Choroid plexus epithelial cell (primary cell): ENCODE measurements around the gene NRDC.
A peak's percentile ranks its signal among the peaks of the same experiment; 100 is the strongest.

Experiments used
- DNase-seq: peaks from one replicate; pipeline ENCODE4 v3.0.0-alpha.2; 2010; ENCODE audit warnings: low read depth
- H3K4me3 ChIP-seq: 2 replicates; pipeline ENCODE4 v1.5.1; 2011; ENCODE audit warnings: low read depth, mild to moderate bottlenecking, control low read depth, low read length, moderate library complexity
- TF ChIP-seq, protein P1 (sequence below): conservative IDR thresholded peaks from 2 replicates; pipeline ENCODE4 v1.5.1; 2011; ENCODE audit warnings: low read depth, mild to moderate bottlenecking, control low read depth, inconsistent platforms, low read length, moderate library complexity

NRDC gene

DNA sequence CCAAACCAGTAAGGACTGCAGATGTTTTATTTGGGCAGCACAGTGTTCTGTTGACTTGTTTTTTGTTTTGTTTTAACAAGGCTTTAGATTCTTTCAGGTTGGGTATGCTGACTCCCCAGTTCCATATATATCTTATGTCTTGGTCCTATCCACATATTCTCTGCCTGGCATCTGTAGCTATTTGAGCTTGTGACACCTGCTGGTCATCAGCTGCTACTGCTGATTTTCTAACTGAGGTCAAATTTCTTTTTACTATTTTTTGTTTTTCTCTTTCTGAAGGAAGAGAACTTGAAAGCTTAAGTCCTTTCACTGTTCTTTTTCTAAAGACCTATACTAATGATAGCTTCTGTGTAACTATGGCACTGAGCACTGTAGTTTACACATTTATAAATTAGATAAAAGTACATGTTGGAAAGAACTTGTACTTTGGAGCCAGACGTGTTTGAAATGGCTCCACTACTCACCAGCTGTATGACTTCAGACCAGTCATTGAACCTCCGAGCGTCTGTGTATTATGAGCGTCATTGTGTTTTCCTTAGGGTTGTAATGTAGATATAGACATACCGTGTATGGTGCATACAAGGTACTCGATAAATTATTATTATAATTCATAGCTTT lies 109.4 kb downstream of the NRDC start:
- no peak overlapping the region for H3K4me3 ChIP-seq
- DNase-seq = peak; percentile 89
- TF ChIP-seq, protein P1, sequence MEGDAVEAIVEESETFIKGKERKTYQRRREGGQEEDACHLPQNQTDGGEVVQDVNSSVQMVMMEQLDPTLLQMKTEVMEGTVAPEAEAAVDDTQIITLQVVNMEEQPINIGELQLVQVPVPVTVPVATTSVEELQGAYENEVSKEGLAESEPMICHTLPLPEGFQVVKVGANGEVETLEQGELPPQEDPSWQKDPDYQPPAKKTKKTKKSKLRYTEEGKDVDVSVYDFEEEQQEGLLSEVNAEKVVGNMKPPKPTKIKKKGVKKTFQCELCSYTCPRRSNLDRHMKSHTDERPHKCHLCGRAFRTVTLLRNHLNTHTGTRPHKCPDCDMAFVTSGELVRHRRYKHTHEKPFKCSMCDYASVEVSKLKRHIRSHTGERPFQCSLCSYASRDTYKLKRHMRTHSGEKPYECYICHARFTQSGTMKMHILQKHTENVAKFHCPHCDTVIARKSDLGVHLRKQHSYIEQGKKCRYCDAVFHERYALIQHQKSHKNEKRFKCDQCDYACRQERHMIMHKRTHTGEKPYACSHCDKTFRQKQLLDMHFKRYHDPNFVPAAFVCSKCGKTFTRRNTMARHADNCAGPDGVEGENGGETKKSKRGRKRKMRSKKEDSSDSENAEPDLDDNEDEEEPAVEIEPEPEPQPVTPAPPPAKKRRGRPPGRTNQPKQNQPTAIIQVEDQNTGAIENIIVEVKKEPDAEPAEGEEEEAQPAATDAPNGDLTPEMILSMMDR = peak; percentile 84

DNA sequence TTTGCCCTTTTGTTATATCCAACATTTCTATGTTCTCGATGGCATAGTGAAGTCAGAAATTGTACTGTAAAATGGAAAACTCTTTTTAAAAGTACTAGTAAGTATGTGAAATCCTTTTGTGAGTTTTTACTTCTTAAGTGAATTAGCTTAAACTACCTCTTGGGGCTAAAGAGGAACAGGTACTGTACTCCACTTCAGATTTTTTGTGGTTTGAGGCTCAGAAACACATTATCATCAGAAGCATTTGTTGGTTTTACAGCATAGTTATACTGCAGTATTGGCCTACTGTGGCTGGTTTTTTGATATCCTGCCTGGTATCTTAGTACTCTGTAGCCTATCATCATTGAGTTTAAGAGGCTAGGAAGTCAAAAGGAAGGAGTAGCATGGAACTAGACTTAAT lies 117.2 kb downstream of the NRDC start:
- DNase-seq = no peak
- H3K4me3 ChIP-seq = no peak overlapping the region
- TF ChIP-seq, protein P1 = no peak

DNA sequence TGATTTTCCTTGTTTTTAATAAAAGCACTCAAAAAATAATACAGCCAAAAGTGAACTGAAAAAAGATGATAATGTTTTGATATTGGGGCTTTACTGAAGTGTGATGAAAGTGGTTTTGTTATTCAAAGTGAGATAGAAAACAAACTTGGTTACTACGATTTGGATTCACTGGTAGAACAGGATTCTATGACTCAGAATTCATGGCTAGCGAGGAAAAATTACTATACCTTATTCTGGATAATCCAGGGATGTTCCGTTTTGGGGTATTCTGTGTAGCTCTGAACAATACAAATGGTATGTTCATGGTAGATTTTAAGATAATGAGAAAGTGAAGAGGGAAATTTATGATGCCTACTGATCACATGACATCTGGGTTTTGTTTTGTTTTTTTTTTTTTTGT lies 117.7 kb downstream of the NRDC start:
- TF ChIP-seq, protein P1 = no peak
- no peak for DNase-seq
- H3K4me3 ChIP-seq = no peak overlapping the region

DNA sequence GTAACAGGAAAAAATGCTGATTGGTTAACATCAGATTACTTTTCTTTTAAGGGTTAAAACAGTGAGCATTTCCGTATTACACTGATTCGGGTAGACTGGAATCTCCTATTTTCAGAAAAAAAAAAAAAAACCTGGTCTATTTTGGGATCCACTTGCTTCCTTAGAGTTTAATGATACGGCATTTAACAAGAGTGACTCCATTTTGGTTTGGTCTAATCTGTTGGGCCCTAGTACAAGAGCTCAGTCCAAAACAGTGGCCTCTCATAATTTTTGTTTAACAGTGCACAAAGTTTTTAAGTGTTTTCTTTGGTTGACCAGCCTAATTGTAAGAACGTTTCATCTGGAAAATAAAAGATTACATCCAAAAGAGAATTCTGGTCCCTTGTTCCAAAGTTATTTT lies 120.2 kb downstream of the NRDC start:
- no peak overlapping the region for H3K4me3 ChIP-seq
- TF ChIP-seq, protein P1 = no peak

DNA sequence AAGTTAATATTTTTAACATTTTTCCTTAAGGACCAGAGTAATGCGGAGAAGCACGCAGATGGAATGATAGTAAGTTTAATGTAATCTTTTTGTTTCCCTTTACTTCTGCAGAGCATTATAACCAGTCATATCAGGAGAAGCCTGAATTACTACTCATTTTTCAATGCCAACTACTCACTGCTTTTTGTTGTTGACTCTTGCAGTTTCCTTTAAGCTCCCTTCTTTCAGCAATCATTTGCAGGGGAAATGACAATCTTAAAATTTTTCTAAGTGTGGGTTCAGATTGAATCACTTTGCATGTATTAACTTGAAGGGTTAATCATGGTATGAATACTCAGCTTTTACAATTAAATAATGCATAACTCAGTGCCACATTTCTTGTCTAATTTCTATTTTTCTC lies 122.2 kb downstream of the NRDC start:
- no peak for DNase-seq
- TF ChIP-seq, protein P1 = no peak
- no peak overlapping the region for H3K4me3 ChIP-seq

More for the DNA sequence above, 120.2 kb downstream of the NRDC start:
- no peak for DNase-seq

DNA sequence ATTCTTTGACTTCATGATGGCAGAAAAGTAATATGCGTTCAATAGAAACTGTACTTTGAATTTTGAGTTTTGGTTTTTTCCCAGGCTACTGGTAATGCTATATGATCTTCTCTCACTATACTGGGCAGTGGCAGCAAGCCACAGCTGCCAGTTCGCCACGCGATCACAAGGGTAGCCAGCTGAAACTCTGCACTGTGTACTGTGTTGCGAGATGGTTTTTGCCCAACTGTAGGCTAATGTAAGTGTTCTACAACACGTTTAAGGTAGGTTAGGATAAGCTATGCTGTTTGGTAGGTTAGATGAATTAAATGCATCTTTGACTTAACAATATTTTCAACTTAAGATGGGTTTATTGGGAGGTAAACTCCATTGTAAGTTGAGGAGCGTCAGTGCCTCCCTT lies 123.1 kb downstream of the NRDC start:
- TF ChIP-seq, protein P1 = no peak
- H3K4me3 ChIP-seq = no peak overlapping the region

DNA sequence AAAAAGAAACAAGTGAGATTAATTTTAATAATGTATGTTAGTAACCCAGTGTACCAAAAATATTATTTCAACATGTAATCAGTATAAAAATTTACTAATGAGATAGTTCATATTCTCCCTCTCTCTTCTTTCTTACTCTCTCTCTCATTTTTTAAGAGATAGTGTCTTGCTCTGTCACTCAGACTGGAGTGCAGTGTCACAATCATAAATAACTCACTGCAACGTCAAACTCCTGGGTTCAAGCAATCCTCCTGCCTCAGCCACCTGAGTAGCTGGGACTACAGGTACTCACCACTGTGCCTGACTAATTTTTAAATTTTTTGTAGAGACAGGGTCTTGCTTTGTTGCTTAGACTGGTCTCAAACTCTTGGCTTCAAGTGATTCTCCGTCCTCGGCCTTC lies 123.9 kb downstream of the NRDC start:
- no peak for DNase-seq
- TF ChIP-seq, protein P1 = no peak
- no peak overlapping the region for H3K4me3 ChIP-seq

More for the DNA sequence above, 123.1 kb downstream of the NRDC start:
- no peak for DNase-seq
